ENCODE results near the gene MAMLD1.
A peak's percentile ranks its signal among the peaks of the same experiment; 100 is the strongest.

MAMLD1 gene

GRCh38 chrX:150506020-150506419 lies 142.9 kb downstream of the MAMLD1 start:
- WGBS, 2 experiments = 57 to 77% methylated on average over 2 of the region's 2 CpGs
- no peak overlapping the region for H3K4me3 ChIP-seq (ENCODE audit: insufficient read depth, low read depth, low read length)
- H3K4me1 ChIP-seq (ENCODE audit: control insufficient read depth, insufficient read depth, low read length) = no peaks in the 10 kb centered on the region
- no peaks in the 10 kb centered on the region for H3K36me3 ChIP-seq (ENCODE audit: control insufficient read depth, insufficient read depth, low read length)
- H3K9me3 ChIP-seq (ENCODE audit: control insufficient read depth, low read length) = no peaks in the 10 kb centered on the region
- H3K27ac ChIP-seq (ENCODE audit: insufficient read depth, low read depth, low read length, poor library complexity, severe bottlenecking) = no peak overlapping the region
- H3K27me3 ChIP-seq (ENCODE audit: control insufficient read depth, insufficient read depth, low read length, poor library complexity, severe bottlenecking) = no peaks in the 10 kb centered on the region

- Histone ChIP-seq H3K27ac (ENCODE audit: insufficient read depth, low read depth, low read length, poor library complexity, severe bottlenecking) (no peak overlapping the region), H3K4me3 (ENCODE audit: insufficient read depth, low read depth, low read length) (no peak overlapping the region)
These were observed 143.4 kb downstream of the MAMLD1 start for GRCh38 chrX:150506486-150506885.

GRCh38 chrX:150507251-150507856 lies 144.2 kb downstream of the MAMLD1 start:
- no peaks in the 10 kb centered on the region for H3K36me3 ChIP-seq (ENCODE audit: control insufficient read depth, insufficient read depth, low read length)
- no peaks in the 10 kb centered on the region for H3K4me1 ChIP-seq (ENCODE audit: control insufficient read depth, insufficient read depth, low read length)
- no peaks in the 10 kb centered on the region for H3K27me3 ChIP-seq (ENCODE audit: control insufficient read depth, insufficient read depth, low read length, poor library complexity, severe bottlenecking)
- no peak overlapping the region for H3K4me3 ChIP-seq (ENCODE audit: insufficient read depth, low read depth, low read length)
- H3K9me3 ChIP-seq (ENCODE audit: control insufficient read depth, low read length) = no peaks in the 10 kb centered on the region
- H3K27ac ChIP-seq (ENCODE audit: insufficient read depth, low read depth, low read length, poor library complexity, severe bottlenecking) = peak overlapping the region; percentile 26
- WGBS, 2 experiments = 1 to 2% methylated on average over 19 of the region's 19 CpGs

More at GRCh38 chrX:150506486-150506885, 143.4 kb downstream of the MAMLD1 start:
- Histone ChIP-seq H3K36me3 (ENCODE audit: control insufficient read depth, insufficient read depth, low read length) (no peaks in the 10 kb centered on the region), H3K9me3 (ENCODE audit: control insufficient read depth, low read length) (no peaks in the 10 kb centered on the region), H3K4me1 (ENCODE audit: control insufficient read depth, insufficient read depth, low read length) (no peaks in the 10 kb centered on the region), H3K27me3 (ENCODE audit: control insufficient read depth, insufficient read depth, low read length, poor library complexity, severe bottlenecking) (no peaks in the 10 kb centered on the region)
- 17 to 21% methylated on average over 6 of the region's 6 CpGs for whole genome bisulfite sequencing, 2 experiments

- no peaks in the 10 kb centered on the region for H3K4me1 ChIP-seq (ENCODE audit: control insufficient read depth, insufficient read depth, low read length)
- H3K9me3 ChIP-seq (ENCODE audit: control insufficient read depth, low read length) = no peaks in the 10 kb centered on the region
- no peak overlapping the region for H3K4me3 ChIP-seq (ENCODE audit: insufficient read depth, low read depth, low read length)
- 75 to 87% methylated on average over 3 of the region's 5 CpGs for WGBS, 2 experiments
- no peaks in the 10 kb centered on the region for H3K27me3 ChIP-seq (ENCODE audit: control insufficient read depth, insufficient read depth, low read length, poor library complexity, severe bottlenecking)
- H3K36me3 ChIP-seq (ENCODE audit: control insufficient read depth, insufficient read depth, low read length) = no peaks in the 10 kb centered on the region
- no peak overlapping the region for H3K27ac ChIP-seq (ENCODE audit: insufficient read depth, low read depth, low read length, poor library complexity, severe bottlenecking)
These were observed 144.9 kb downstream of the MAMLD1 start for GRCh38 chrX:150508018-150508417.

- H3K27ac ChIP-seq (ENCODE audit: insufficient read depth, low read depth, low read length, poor library complexity, severe bottlenecking) = no peak overlapping the region
- WGBS, 2 experiments = 69 to 73% methylated on average over 15 of the region's 16 CpGs
- H3K27me3 ChIP-seq (ENCODE audit: control insufficient read depth, insufficient read depth, low read length, poor library complexity, severe bottlenecking) = no peaks in the 10 kb centered on the region
- H3K36me3 ChIP-seq (ENCODE audit: control insufficient read depth, insufficient read depth, low read length) = no peaks in the 10 kb centered on the region
- H3K9me3 ChIP-seq (ENCODE audit: control insufficient read depth, low read length) = no peaks in the 10 kb centered on the region
- H3K4me3 ChIP-seq (ENCODE audit: insufficient read depth, low read depth, low read length) = no peak overlapping the region
- H3K4me1 ChIP-seq (ENCODE audit: control insufficient read depth, insufficient read depth, low read length) = no peaks in the 10 kb centered on the region
These were observed 145.6 kb downstream of the MAMLD1 start for GRCh38 chrX:150508451-150509367.

- 96 to 97% methylated on average over 5 of the region's 5 CpGs for WGBS, 2 experiments
- H3K4me1 ChIP-seq (ENCODE audit: control insufficient read depth, insufficient read depth, low read length) = no peaks in the 10 kb centered on the region
- H3K4me3 ChIP-seq (ENCODE audit: insufficient read depth, low read depth, low read length) = no peak overlapping the region
- H3K9me3 ChIP-seq (ENCODE audit: control insufficient read depth, low read length) = no peaks in the 10 kb centered on the region
- H3K27me3 ChIP-seq (ENCODE audit: control insufficient read depth, insufficient read depth, low read length, poor library complexity, severe bottlenecking) = no peaks in the 10 kb centered on the region
- no peaks in the 10 kb centered on the region for H3K36me3 ChIP-seq (ENCODE audit: control insufficient read depth, insufficient read depth, low read length)
- H3K27ac ChIP-seq (ENCODE audit: insufficient read depth, low read depth, low read length, poor library complexity, severe bottlenecking) = no peak overlapping the region
These were observed 146.6 kb downstream of the MAMLD1 start for GRCh38 chrX:150509703-150510102.

GRCh38 chrX:150512461-150512901 lies 149.4 kb downstream of the MAMLD1 start:
- Histone ChIP-seq H3K9me3 (ENCODE audit: control insufficient read depth, low read length) (no peaks in the 10 kb centered on the region), H3K27me3 (ENCODE audit: control insufficient read depth, insufficient read depth, low read length, poor library complexity, severe bottlenecking) (no peaks in the 10 kb centered on the region), H3K27ac (ENCODE audit: insufficient read depth, low read depth, low read length, poor library complexity, severe bottlenecking) (no peak overlapping the region), H3K4me1 (ENCODE audit: control insufficient read depth, insufficient read depth, low read length) (no peaks in the 10 kb centered on the region), H3K36me3 (ENCODE audit: control insufficient read depth, insufficient read depth, low read length) (no peaks in the 10 kb centered on the region), H3K4me3 (ENCODE audit: insufficient read depth, low read depth, low read length) (no peak overlapping the region)
- 87 to 93% methylated on average over 14 of the region's 14 CpGs for WGBS, 2 experiments

- H3K4me1 ChIP-seq (ENCODE audit: control insufficient read depth, insufficient read depth, low read length) = no peaks in the 10 kb centered on the region
- 51 to 54% methylated on average over 8 of the region's 9 CpGs for WGBS, 2 experiments
- no peak overlapping the region for H3K27ac ChIP-seq (ENCODE audit: insufficient read depth, low read depth, low read length, poor library complexity, severe bottlenecking)
- H3K36me3 ChIP-seq (ENCODE audit: control insufficient read depth, insufficient read depth, low read length) = no peaks in the 10 kb centered on the region
- H3K4me3 ChIP-seq (ENCODE audit: insufficient read depth, low read depth, low read length) = no peak overlapping the region
- no peaks in the 10 kb centered on the region for H3K27me3 ChIP-seq (ENCODE audit: control insufficient read depth, insufficient read depth, low read length, poor library complexity, severe bottlenecking)
- H3K9me3 ChIP-seq (ENCODE audit: control insufficient read depth, low read length) = no peaks in the 10 kb centered on the region
These were observed 150.4 kb downstream of the MAMLD1 start for GRCh38 chrX:150513544-150513943.

GRCh38 chrX:150514462-150514861 lies 151.3 kb downstream of the MAMLD1 start:
- no peak overlapping the region for H3K4me3 ChIP-seq (ENCODE audit: insufficient read depth, low read depth, low read length)
- no peaks in the 10 kb centered on the region for H3K36me3 ChIP-seq (ENCODE audit: control insufficient read depth, insufficient read depth, low read length)
- H3K27me3 ChIP-seq (ENCODE audit: control insufficient read depth, insufficient read depth, low read length, poor library complexity, severe bottlenecking) = no peaks in the 10 kb centered on the region
- H3K9me3 ChIP-seq (ENCODE audit: control insufficient read depth, low read length) = no peaks in the 10 kb centered on the region
- no peak overlapping the region for H3K27ac ChIP-seq (ENCODE audit: insufficient read depth, low read depth, low read length, poor library complexity, severe bottlenecking)
- 95 to 100% methylated on average over 2 to 4 of the region's 4 CpGs for WGBS, 2 experiments
- no peaks in the 10 kb centered on the region for H3K4me1 ChIP-seq (ENCODE audit: control insufficient read depth, insufficient read depth, low read length)

- Histone ChIP-seq H3K4me3 (ENCODE audit: insufficient read depth, low read depth, low read length) (no peak overlapping the region), H3K4me1 (ENCODE audit: control insufficient read depth, insufficient read depth, low read length) (no peaks in the 10 kb centered on the region), H3K36me3 (ENCODE audit: control insufficient read depth, insufficient read depth, low read length) (no peaks in the 10 kb centered on the region), H3K27me3 (ENCODE audit: control insufficient read depth, insufficient read depth, low read length, poor library complexity, severe bottlenecking) (no peaks in the 10 kb centered on the region), H3K9me3 (ENCODE audit: control insufficient read depth, low read length) (no peaks in the 10 kb centered on the region), H3K27ac (ENCODE audit: insufficient read depth, low read depth, low read length, poor library complexity, severe bottlenecking) (no peak overlapping the region)
- WGBS, 2 experiments = 93 to 100% methylated on average over 1 of the region's 1 CpG
These were observed 152.7 kb downstream of the MAMLD1 start for GRCh38 chrX:150515801-150516200.

Data from ectodermal cell (in vitro differentiated cells).